UCSD-AML1 (cell line): ENCODE results near the gene JAK3.
"Not testable (repeated sequence)": the region's sequence is repeated elsewhere in the genome, so short reads cannot be mapped to it uniquely, and the experiment has no call there.

Source experiments
- DNase-seq: peaks from one replicate; lab custom pipeline; 2025; ENCODE audit not compliant: unreplicated experiment; lab: John Stamatoyannopoulos, UW

Gene JAK3

GRCh38 chr19:17847538-17848366 lies at the start of gene JAK3:
TSS of gene JAK3 (minus strand) at chr19:17847982. CDS start at chr19:17844417, 3,565 bp downstream.
- peak; percentile 92 for DNase-seq

GRCh38 chr19:17893766-17894165 lies 46.0 kb upstream of the JAK3 start:
- no peak for DNase-seq

GRCh38 chr19:17889609-17890214 lies 41.9 kb upstream of the JAK3 start:
- DNase-seq = peak; percentile 33

- no peak for DNase-seq
Measured at GRCh38 chr19:17888260-17888659, 40.5 kb upstream of the JAK3 start.

- not testable (repeated sequence) for DNase-seq
Measured at GRCh38 chr19:17887221-17887620, 39.4 kb upstream of the JAK3 start.

- DNase-seq = no peak
Measured at GRCh38 chr19:17886515-17886914, 38.7 kb upstream of the JAK3 start.

GRCh38 chr19:17883627-17884410 lies 36.0 kb upstream of the JAK3 start:
- DNase-seq = no peak

GRCh38 chr19:17881701-17882100 lies 33.9 kb upstream of the JAK3 start:
- DNase-seq = no peak

- no peak for DNase-seq
Measured at GRCh38 chr19:17879466-17879865, 31.7 kb upstream of the JAK3 start.

- DNase-seq = no peak
Measured at GRCh38 chr19:17877696-17878095, 29.9 kb upstream of the JAK3 start.

- DNase-seq = no peak
Measured at GRCh38 chr19:17874758-17875135, 27.0 kb upstream of the JAK3 start.

- DNase-seq = peak; percentile 45
Measured at GRCh38 chr19:17873786-17874757, 26.3 kb upstream of the JAK3 start.

- DNase-seq = peak; percentile 29
Measured at GRCh38 chr19:17872251-17873001, 24.6 kb upstream of the JAK3 start.

- peak; percentile 22 for DNase-seq
Measured at GRCh38 chr19:17871878-17872250, 24.1 kb upstream of the JAK3 start, which contains the start of gene SLC5A5. TSS of gene SLC5A5 (plus strand) at chr19:17871945. CDS start at chr19:17872320, 375 bp downstream.

GRCh38 chr19:17871032-17871877 lies 23.5 kb upstream of the JAK3 start:
- no peak for DNase-seq

- DNase-seq = no peak
Measured at GRCh38 chr19:17869114-17869608, 21.4 kb upstream of the JAK3 start.

- no peak for DNase-seq
Measured at GRCh38 chr19:17868669-17869068, 20.9 kb upstream of the JAK3 start.

GRCh38 chr19:17866964-17867486 lies 19.2 kb upstream of the JAK3 start:
- DNase-seq = no peak
